ENCODE measurements around the gene UCP2. TPM values are rescaled to one million over a fixed set of nuclear protein-coding genes. Genes with fewer than 3 reads are reported as not detected.

The UCP2 gene
- total RNA-seq, 1 donor from 2014 or later = 338 TPM

DNA sequence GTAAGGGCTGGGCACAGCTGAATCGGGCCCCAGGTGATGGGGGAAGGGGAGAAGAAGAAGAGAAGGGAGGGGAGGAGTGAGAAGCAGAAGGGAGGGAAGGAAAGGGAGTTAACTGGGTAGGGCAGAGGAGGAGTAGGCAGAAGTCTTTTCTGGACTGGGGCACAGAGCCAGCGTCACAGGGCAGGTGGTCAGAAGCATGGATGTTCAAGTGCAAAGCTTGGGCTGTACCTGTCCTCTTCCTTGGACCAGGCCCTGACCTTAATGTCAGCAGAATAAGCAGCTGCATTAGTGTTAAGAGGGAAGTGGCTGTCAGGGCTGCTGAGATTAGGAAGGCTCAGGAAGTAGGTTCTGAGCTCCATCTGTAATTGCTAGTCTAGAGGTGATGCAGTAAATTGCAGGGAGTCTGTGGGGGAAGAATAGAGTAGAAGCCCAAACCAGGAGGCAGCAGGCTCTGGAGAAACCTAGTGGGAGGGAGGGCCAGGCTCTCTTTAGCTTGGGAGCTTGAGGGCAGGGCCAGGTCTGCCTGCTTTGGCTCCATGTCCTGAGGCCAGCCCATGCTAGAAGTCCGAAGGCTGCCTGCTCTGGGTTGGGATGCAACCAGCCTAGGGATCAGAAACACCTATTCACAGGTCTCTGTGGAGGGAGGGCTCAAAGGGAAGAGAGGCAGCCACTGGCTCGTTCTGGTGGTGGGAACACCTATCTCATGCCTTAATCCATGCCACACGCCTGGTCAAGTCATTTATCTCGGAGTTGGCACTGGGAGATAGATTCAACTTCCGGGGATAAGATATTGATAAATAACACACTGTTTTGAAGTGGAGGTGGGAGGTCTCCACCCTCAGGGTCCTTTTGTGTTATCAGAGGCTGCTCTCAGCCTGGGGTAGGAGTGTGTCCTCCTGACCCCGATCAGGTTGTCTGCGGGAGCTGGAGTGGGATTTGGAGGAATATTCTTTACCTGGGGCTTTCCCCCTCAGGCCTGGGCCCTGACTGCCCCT, 28.0 kb upstream of the UCP2 start:
- intact Hi-C loops (cut with micrococcal nuclease) = loop anchor here (1.0 kb wide), 2 partner anchors 15 to 30 kb away; no protein-coding TSS in a partner anchor

- intact Hi-C loops (cut with micrococcal nuclease) = loop anchor here (5.0 kb wide), 1 partner anchor 37 kb away; no protein-coding TSS in a partner anchor
These were observed 27.1 kb upstream of the UCP2 start for GRCh38 chr11:74009675-74010305.

GRCh38 chr11:74009230-74009547, 26.5 kb upstream of the UCP2 start:
- intact Hi-C loops (cut with micrococcal nuclease) = loop anchor here (5.0 kb wide), 1 partner anchor 37 kb away; no protein-coding TSS in a partner anchor

- intact Hi-C loops (cut with micrococcal nuclease) = loop anchor here (5.0 kb wide), 1 partner anchor 36 kb away; no protein-coding TSS in a partner anchor
These were observed 26.0 kb upstream of the UCP2 start, which contains the start of gene UCP3 for GRCh38 chr11:74008373-74009229. Gene UCP3 (minus strand): TSS chr11:74009085. CDS start chr11:74007042, 2,043 bp downstream.

DNA sequence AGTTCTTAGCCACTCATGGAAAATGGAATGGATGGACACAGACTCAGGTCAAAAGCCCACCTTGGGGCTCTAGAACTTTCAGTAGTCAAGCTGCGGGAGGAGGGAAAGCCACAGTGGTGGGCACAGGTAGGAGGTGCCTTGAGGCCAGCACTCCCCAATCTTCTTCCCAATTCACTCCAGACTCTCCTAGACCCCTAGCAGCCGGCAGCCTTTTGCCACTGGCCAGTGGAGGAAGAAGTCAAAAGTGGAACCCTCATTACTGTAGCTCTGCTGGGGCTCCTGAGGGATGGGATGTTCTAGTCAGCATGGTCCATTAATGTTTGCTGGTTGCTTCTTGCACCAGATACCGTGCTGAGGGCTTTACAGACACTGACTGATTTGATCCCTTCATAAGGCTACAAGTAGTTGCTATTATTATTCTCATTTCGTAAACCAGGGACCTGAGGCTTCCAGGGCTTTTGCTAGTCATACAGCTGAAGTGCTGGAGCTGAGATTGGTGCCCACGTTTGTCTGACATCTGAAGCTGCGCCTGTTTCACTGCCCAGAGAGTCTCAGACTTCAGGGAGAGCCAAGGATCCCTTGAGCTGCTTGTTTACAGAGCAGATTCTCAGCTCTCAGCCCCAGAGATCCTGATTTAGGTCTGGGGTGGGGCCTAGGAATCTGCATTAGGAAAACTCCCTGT, 25.2 kb upstream of the UCP2 start:
- intact Hi-C loops (cut with micrococcal nuclease) = loop anchor here (5.0 kb wide), 1 partner anchor 36 kb away; no protein-coding TSS in a partner anchor

DNA sequence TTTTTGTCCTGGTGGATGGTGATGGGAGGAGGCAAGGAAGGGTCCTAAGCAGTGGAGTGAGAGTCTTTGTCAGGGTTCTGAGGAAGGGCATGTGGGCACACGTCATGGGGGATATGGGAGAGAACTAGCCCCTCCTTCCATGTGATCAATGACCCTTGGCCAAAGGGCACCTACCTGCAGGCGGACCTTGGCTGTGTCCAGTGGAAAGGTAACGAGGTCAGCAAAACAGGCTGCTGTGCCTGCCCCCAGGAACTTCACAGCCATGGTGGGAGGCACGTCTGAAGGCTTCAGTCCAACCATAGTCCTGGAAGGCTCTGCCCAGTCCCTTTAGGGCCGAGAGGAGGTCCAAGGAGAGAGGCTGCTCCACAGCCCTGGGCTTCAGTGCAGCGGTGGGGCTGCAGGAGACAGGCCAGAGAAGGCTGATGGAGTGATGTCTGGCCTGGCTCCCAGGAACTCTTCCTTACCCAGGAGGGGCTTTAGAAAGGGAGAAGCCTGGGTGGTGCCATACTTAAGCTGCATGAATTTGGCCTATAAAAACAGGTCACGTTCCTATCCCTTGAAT, 24.2 kb upstream of the UCP2 start:
- intact Hi-C loops (cut with micrococcal nuclease) = loop anchor here (5.0 kb wide), 1 partner anchor 35 kb away; no protein-coding TSS in a partner anchor

DNA sequence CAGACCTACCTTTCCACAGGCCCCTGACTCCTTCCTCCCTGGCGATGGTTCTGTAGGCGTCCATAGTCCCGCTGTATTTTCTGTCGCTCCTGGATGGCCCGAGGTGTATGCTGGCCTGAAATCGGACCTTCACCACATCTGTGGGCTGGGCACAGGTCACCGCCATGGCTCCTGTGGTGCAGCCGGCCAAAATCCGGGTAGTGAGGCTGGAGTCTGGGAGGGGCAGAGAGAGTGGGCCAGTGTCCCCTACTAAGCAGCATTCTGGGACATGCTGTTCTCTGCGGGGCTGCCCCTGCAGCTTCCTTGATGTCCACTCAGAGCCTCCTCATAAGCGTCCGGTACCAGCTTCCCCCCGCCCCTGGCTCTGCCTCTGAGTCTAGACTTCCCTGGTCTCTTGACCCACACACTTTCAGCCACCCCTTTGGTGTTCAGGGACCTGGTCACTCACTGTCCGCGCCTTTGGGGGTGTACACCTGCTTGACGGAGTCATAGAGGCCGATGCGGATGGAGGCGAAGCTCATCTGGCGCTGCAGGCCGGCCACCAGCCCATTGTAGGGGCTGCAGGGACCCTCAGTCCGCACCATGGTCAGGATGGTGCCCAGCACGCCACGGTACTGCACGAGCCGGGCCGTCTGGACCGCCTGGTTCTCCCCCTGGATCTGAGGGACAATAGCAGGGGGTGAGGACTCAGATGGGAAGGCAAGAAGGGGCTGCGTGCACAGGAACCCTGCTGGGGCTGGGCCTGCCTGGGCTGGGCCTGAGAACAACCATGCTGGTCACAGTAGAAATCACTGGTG, 23.3 kb upstream of the UCP2 start:
- intact Hi-C loops (cut with micrococcal nuclease) = loop anchor here (1.0 to 5.0 kb wide), 2 partner anchors 11 to 34 kb away; no protein-coding TSS in a partner anchor

- intact Hi-C loops (cut with micrococcal nuclease) = loop anchor here (1.0 to 5.0 kb wide), 2 partner anchors 10 to 33 kb away; no protein-coding TSS in a partner anchor
These were observed 22.3 kb upstream of the UCP2 start for GRCh38 chr11:74004759-74005615.

DNA sequence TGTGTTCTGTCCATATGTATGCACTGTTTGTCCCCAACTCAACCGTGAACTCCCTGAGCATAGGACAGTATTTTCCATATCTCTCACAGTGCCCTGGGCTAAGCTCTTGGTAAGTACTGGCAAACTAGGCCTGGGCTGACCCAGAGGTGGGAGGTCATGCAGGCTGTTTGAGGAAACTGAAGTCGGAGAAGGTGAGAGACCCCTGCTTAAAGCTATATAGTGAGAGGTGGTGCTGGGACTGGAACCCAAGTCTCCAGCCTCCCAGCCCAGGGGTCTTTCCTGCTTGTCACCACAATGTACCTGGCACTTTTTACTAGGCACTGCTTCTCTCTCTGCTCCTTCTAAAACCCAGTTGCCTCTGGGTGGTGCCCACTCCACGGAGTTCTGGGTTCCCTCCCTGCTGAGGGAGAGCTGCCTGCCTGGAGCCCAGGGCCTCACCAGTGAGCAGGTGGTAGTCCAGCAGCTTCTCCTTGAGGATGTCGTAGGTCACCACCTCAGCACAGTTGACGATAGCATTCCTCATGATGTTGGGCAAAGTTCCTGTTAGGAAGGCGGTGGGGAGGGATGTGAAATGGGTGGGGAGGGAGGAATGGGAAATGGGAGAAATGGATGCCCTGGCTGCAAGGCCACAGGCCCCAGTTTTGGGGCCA, 21.5 kb upstream of the UCP2 start:
- intact Hi-C loops (cut with micrococcal nuclease) = no loop called here

DNA sequence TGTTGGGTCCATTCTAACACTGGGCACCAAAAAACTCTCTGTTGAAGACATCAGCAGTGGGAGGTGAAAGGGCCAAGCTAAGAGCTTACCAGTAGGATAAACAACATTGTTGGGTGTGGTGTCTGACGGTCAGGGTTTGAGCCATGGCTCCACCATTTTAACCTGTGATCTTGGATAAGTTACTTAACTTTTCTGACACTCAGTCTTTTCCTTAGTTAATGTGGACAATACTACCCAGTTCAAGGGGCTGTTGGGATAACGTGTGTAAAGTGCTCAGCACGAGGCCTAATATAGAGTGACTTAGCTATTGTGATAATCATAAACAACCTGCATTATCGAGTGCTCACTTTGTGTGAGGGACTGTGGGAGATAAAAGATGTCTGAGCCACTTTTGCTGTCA, 20.2 kb upstream of the UCP2 start:
- intact Hi-C loops (cut with micrococcal nuclease) = no loop called here

- intact Hi-C loops (cut with micrococcal nuclease) = no loop called here
These were observed 19.2 kb upstream of the UCP2 start for GRCh38 chr11:74001822-74002286.

GRCh38 chr11:74000307-74001133, 17.9 kb upstream of the UCP2 start:
- intact Hi-C loops (cut with micrococcal nuclease) = no loop called here

GRCh38 chr11:73999581-74000306, 17.1 kb upstream of the UCP2 start:
- intact Hi-C loops (cut with micrococcal nuclease) = no loop called here

GRCh38 chr11:73998846-73999575, 16.4 kb upstream of the UCP2 start:
- intact Hi-C loops (cut with micrococcal nuclease) = no loop called here

DNA sequence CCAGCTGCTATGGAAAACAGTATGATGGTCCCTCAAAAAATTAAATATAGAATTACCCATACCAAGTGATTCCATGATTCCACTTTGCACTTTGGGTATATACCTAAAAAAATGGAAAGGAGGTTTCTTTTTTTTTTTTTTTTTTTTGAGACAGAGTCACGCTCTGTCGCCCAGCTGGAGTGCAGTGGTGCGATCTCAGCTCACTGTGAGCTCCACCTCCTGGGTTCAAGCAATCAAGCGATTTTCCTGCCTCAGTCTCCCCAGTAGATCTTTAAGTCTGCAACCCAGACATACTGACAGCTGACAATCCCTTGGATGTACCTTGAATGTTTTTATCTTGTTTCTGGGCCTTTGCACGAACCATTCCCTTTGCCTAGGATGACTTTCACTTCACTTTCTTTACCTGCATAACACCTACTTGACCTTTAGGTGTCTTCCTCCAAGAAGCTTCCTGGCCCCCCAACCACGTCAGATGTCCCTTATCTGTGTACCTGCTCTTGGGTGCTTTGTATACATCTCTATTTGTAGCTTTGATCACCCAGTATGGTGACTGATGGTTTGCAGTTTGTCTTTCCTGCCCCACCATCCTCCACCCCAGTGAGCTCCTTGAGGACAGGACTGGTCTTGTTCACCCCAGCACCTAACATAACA, 14.6 kb upstream of the UCP2 start:
- intact Hi-C loops (cut with micrococcal nuclease) = no loop called here

Data from T-helper 2 cell treated with Interferon-gamma antibody and Interleukin-4, amounts not matched to agents 100 ng/mL and 5 ng/mL, for 36 hours (primary cell).